BE2C (cell line): ENCODE results near the gene ZSCAN25.
"Not testable (repeated sequence)": the region's sequence is repeated elsewhere in the genome, so short reads cannot be mapped to it uniquely, and the experiment has no call there.

Experiments
- DNase-seq: peaks from one replicate; pipeline ENCODE4 v3.0.0-alpha.2; 2020
- H3K27me3 ChIP-seq: fragments of 250-450 bp; sonication (Bioruptor Pico); 2 replicates; pipeline ENCODE4 v1.5.1; 2020; ENCODE audit warnings: mild to moderate bottlenecking
- H3K36me3 ChIP-seq: fragments of 250-450 bp; sonication (Bioruptor Pico); 2 replicates; pipeline ENCODE4 v1.5.1; 2020; ENCODE audit warnings: mild to moderate bottlenecking
- H3K4me1 ChIP-seq: fragments of 250-450 bp; sonication (Bioruptor Pico); 2 replicates; pipeline ENCODE4 v1.5.1; 2020
- H3K4me3 ChIP-seq: 2 replicates; pipeline ENCODE4 v1.5.1; 2011; ENCODE audit warnings: low read depth, low read length
- H3K9me3 ChIP-seq: fragments of 250-450 bp; sonication (Bioruptor Pico); 2 replicates; pipeline ENCODE4 v1.5.1; 2020
- CTCF ChIP-seq: IDR thresholded peaks from 2 replicates; pipeline ENCODE4 v1.5.1; 2012; ENCODE audit warnings: mild to moderate bottlenecking, low read depth, low read length

ZSCAN25 gene

DNA sequence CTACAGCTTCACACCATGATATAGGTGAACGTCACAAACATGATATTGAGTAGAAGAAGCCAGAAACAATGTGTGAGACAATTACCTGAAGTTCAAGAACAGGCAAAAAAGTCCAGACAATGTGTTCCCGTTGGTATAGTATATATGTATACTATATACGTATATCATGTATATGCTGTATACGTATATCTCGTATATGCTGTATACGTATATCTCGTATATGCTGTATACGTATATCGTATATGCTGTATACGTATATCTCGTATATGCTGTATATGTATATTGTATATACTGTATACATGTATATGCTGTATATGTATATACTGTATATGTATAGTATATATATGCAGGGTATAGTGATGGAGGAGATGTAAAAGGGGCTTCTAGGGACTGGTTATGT lies 10.8 kb downstream of the ZSCAN25 start:
- no peak for DNase-seq
- Histone ChIP-seq H3K4me1 (no peaks in the 10 kb centered on the region), H3K4me3 (no peak overlapping the region), H3K36me3 (peaks cover 83% of the 10 kb centered on the region), H3K9me3 (no peaks in the 10 kb centered on the region), H3K27me3 (no peaks in the 10 kb centered on the region)
- no peak for TF ChIP-seq CTCF

DNA sequence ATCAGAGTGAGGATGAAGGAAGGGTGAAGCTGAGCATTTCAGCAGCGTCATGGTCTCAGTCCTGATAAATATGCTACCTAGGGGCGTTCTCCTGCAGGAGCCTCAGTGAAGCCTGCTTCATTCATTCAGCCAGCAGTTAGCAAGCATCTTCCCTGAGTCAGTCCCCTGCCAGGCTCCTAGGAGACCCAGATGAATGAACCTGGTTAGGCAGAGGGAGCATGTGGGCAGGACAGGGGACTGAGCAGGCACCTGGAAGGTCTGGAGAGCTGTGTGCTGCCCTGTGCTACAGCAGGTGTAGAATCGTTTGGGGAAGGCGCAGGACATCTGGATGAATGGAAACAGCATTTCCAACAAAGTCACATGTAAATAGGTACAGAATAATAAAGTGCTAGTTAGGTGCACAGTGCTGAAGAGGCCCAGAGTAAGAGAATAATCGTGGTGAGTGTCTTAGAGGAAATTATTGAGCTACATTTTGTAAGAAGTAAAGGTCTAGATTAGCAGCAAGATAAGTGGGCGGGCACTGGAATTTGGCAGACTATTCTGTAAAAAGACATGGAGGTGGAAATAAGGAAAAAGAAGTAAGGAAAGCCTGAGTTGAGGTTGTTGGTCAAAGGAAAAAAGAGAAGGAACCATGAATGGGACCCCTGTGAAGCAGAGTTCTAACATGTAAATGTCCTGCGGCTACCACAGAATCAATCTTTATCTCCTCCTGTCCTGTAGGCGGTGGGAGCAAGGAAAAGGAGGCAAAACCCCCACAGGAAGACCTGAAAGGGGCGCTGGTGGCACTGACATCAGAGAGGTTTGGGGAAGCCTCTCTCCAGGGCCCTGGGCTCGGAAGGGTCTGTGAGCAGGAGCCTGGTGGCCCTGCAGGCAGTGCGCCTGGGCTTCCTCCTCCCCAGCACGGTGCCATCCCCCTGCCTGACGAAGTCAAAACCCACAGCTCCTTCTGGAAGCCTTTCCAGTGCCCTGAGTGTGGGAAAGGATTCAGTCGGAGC lies 12.0 kb downstream of the ZSCAN25 start:
- no peaks in the 10 kb centered on the region for H3K27me3 ChIP-seq
- no peaks in the 10 kb centered on the region for H3K4me1 ChIP-seq
- no peaks in the 10 kb centered on the region for H3K9me3 ChIP-seq
- H3K4me3 ChIP-seq = no peak overlapping the region
- DNase-seq = no peak
- no peak for TF ChIP-seq CTCF
- H3K36me3 ChIP-seq = peaks cover 71% of the 10 kb centered on the region

GRCh38 chr7:99629643-99630042 lies 12.9 kb downstream of the ZSCAN25 start:
- Histone ChIP-seq H3K4me1 (no peaks in the 10 kb centered on the region), H3K4me3 (no peak overlapping the region), H3K36me3 (peaks cover 62% of the 10 kb centered on the region), H3K9me3 (no peaks in the 10 kb centered on the region), H3K27me3 (no peaks in the 10 kb centered on the region)
- DNase-seq = no peak
- no peak for TF ChIP-seq CTCF

- no peak overlapping the region for H3K4me3 ChIP-seq
- no peaks in the 10 kb centered on the region for H3K27me3 ChIP-seq
- no peaks in the 10 kb centered on the region for H3K4me1 ChIP-seq
- no peaks in the 10 kb centered on the region for H3K9me3 ChIP-seq
- H3K36me3 ChIP-seq = peaks cover 46% of the 10 kb centered on the region
- DNase-seq = no peak
- TF ChIP-seq CTCF = 0 out of 2 replicates have a peak, but pooled peaks have one; percentile 9
Observed at GRCh38 chr7:99631295-99632109, 14.8 kb downstream of the ZSCAN25 start.

DNA sequence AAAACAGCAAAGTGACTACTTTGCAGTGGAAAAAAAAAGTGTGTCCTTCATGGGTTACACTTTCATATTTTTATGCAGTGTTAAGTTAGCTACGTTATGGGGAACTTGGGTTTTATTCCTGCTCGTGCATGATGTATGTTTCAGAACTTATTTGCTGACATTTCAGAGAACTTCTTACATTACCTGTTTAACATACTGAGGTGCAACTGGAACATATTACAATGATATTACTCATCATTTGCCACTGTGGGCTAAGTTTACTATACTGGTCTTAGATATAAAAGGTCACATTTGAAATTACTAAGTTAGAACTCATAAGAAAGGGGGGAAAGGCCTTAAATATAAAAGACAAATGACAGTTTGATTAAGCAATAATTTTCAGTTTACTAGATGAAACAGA lies 20.7 kb downstream of the ZSCAN25 start:
- H3K27me3 ChIP-seq, H3K36me3 ChIP-seq, H3K9me3 ChIP-seq, H3K4me3 ChIP-seq, H3K4me1 ChIP-seq, DNase-seq: not testable (repeated sequence)

DNA sequence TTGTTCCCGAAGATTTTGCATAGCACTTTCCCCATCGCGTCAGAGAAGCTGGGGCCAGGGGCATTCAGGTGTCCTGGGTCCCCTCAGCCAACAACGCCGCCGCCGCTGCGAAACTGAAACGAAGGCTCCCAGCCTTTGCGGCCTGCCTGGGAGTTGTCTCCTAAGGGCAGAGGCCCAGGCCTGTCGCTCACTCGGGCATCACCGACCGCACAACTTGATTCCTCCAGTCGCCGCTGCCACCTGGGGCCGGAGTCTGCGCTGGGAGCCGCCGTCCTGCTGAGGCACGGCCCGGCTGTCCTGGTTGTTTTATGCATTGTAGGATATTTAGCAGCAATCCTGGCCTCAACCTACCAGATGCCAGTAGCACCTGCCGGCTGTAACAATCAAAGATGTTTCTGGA lies 22.0 kb downstream of the ZSCAN25 start:
- no peaks in the 10 kb centered on the region for H3K36me3 ChIP-seq
- no peak overlapping the region for H3K4me3 ChIP-seq
- no peaks in the 10 kb centered on the region for H3K27me3 ChIP-seq
- no peak for TF ChIP-seq CTCF
- H3K9me3 ChIP-seq = no peaks in the 10 kb centered on the region
- H3K4me1 ChIP-seq = no peaks in the 10 kb centered on the region
- DNase-seq = no peak
